Liver (tissue), 9 donors: ENCODE data around the gene FPR1. TPM values are rescaled to one million over a fixed set of nuclear protein-coding genes. Genes with fewer than 3 reads are reported as not detected.

ENCODE experiments used
- DNase-seq: peaks from one replicate; pipeline ENCODE4 v3.0.0-alpha.2; 2017; ENCODE audit warnings: low spot score
- H3K27ac ChIP-seq, 2 donors: one replicate each; pipeline ENCODE4 v1.7.0; 2013; ENCODE audit warnings: inconsistent platforms in 2 of 2, low read length in 2 of 2, control low read depth in 1 of 2, low read depth in 1 of 2, mild to moderate bottlenecking in 1 of 2
- H3K27me3 ChIP-seq, 4 donors: one replicate each; pipeline versions ENCODE4 v1.6.1 to v1.7.0; 2013; ENCODE audit warnings: low read length in 3 of 4, inconsistent platforms in 1 of 4, mild to moderate bottlenecking in 1 of 4, moderate library complexity in 1 of 4; ENCODE audit not compliant: control insufficient read depth in 4 of 4, insufficient read depth in 4 of 4
- H3K36me3 ChIP-seq, 4 donors: one replicate each; pipeline versions ENCODE4 v1.6.1 to v1.7.0; 2013; ENCODE audit warnings: low read length in 3 of 4, mild to moderate bottlenecking in 3 of 4, low read depth in 1 of 4, moderate library complexity in 1 of 4; ENCODE audit not compliant: control insufficient read depth in 4 of 4, insufficient read depth in 3 of 4
- H3K4me1 ChIP-seq, 4 donors: one replicate each; pipeline versions ENCODE4 v1.6.1 to v1.7.0; 2013; ENCODE audit warnings: low read length in 3 of 4, mild to moderate bottlenecking in 3 of 4, moderate library complexity in 1 of 4; ENCODE audit not compliant: control insufficient read depth in 4 of 4, insufficient read depth in 4 of 4
- H3K4me3 ChIP-seq, 3 donors: one replicate each; pipeline versions ENCODE4 v1.6.1 to v1.7.0; 2013; ENCODE audit warnings: low read length in 3 of 3, control low read depth in 1 of 3, low read depth in 1 of 3, mild to moderate bottlenecking in 1 of 3
- H3K9ac ChIP-seq, 2 donors: one replicate each; pipeline ENCODE4 v1.7.0; 2013; ENCODE audit warnings: low read length in 2 of 2, mild to moderate bottlenecking in 2 of 2, moderate library complexity in 2 of 2, control low read depth in 1 of 2, low read depth in 1 of 2
- H3K9me3 ChIP-seq, 4 donors: one replicate each; pipeline versions ENCODE4 v1.6.1 to v1.7.0; 2013; ENCODE audit warnings: low read length in 3 of 4; ENCODE audit not compliant: control insufficient read depth in 4 of 4
- ATF3 ChIP-seq: IDR thresholded peaks from 2 replicates; pipeline ENCODE4 v1.6.1; 2016; ENCODE audit warnings: antibody characterized with exemption
- CTCF ChIP-seq: fragments of 150-350 bp; IDR thresholded peaks from 2 replicates; pipeline ENCODE4 v1.5.1; 2017; ENCODE audit warnings: improper control_type of control experiment, low read depth, low read length; ENCODE audit not compliant: missing input control
- EGR1 ChIP-seq, 2 donors: IDR thresholded peaks; 2 replicates each; pipeline ENCODE4 v1.6.1; 2016 to 2018; ENCODE audit warnings: antibody characterized with exemption in 2 of 2, low read depth in 2 of 2
- FOXA1 ChIP-seq: IDR thresholded peaks from 2 replicates; pipeline ENCODE4 v1.6.1; 2016; ENCODE audit warnings: antibody characterized with exemption
- FOXA2 ChIP-seq: IDR thresholded peaks from 2 replicates; pipeline ENCODE4 v1.6.1; 2016; ENCODE audit warnings: antibody characterized with exemption
- GABPA ChIP-seq, 2 donors: IDR thresholded peaks in 1 of 2; conservative IDR thresholded peaks in 1 of 2; 2 replicates each; pipeline ENCODE4 v1.6.1; 2016; ENCODE audit warnings: antibody characterized with exemption in 2 of 2, mild to moderate bottlenecking in 1 of 2, moderate library complexity in 1 of 2
- HNF4A ChIP-seq, 2 donors: conservative IDR thresholded peaks; 2 replicates each; pipeline ENCODE4 v1.6.1; 2016; ENCODE audit warnings: antibody characterized with exemption in 2 of 2, mild to moderate bottlenecking in 2 of 2
- HNF4G ChIP-seq: IDR thresholded peaks from 2 replicates; pipeline ENCODE4 v1.6.1; 2016; ENCODE audit warnings: antibody characterized with exemption
- JUND ChIP-seq, 2 donors: IDR thresholded peaks; 2 replicates each; pipeline ENCODE4 v1.6.1; 2016; ENCODE audit warnings: antibody characterized with exemption in 2 of 2
- MAX ChIP-seq: IDR thresholded peaks from 2 replicates; pipeline ENCODE4 v1.6.1; 2016; ENCODE audit warnings: antibody characterized with exemption
- REST ChIP-seq: IDR thresholded peaks from 2 replicates; pipeline ENCODE4 v1.6.1; 2016; ENCODE audit warnings: antibody characterized with exemption, mild to moderate bottlenecking
- RXRA ChIP-seq, 2 donors: IDR thresholded peaks; 2 replicates each; pipeline ENCODE4 v1.6.1; 2017 to 2018; ENCODE audit warnings: antibody characterized with exemption in 2 of 2, mild to moderate bottlenecking in 1 of 2
- SP1 ChIP-seq: IDR thresholded peaks from 2 replicates; pipeline ENCODE4 v1.6.1; 2018; ENCODE audit warnings: antibody characterized with exemption, mild to moderate bottlenecking
- TAF1 ChIP-seq: conservative IDR thresholded peaks from 2 replicates; pipeline ENCODE4 v1.6.1; 2016; ENCODE audit warnings: antibody characterized with exemption, mild to moderate bottlenecking
- YY1 ChIP-seq: IDR thresholded peaks from 2 replicates; pipeline ENCODE4 v1.6.1; 2016; ENCODE audit warnings: antibody characterized with exemption, mild to moderate bottlenecking
- ZBTB33 ChIP-seq: IDR thresholded peaks from 2 replicates; pipeline ENCODE4 v1.6.1; 2016; ENCODE audit warnings: antibody characterized with exemption
- WGBS: extraction: QIAGEN DNeasy Blood & Tissue Kit; methylation state at CpG from one replicate; pipeline ENCODE4 v1.1.7; 2013; 5-methylcytosine and 5-hydroxymethylcytosine counted together
- polyA plus RNA-seq, 2 donors: library from polyadenylated mRNA; stranded (reverse) in 1 of 2; unstranded in 1 of 2; fragments of 200-250 nt in 1 of 2; fragments of >200 nt in 1 of 2; fragmentation: Nextera tagmentation in 1 of 2; extraction: Ambion mirVana in 1 of 2; gene quantifications; one replicate each; pipeline versions ENCODE4 v1.2.1 to v1.2.3, GENCODE V29; 2013 to 2015
- total RNA-seq, 2 donors: library from RNA; depleted of rRNA; stranded (reverse); fragments of >200 nt; gene quantifications; one replicate each; pipeline ENCODE4 v1.2.3, GENCODE V29; 2014
- donor health status: healthy.
- donor health status: healthy.
- donor health status: healthy.
- donor health status: healthy.
- donor health status: healthy.

The FPR1 gene
- total and polyA plus RNA-seq, 4 donors: 2.7 to 17.0 (median 8.1) TPM

- TF ChIP-seq FOXA1 (no peak), FOXA2 (no peak), EGR1 (IDR thresholded peaks at IDR 0.05; ENCODE audit: low read depth in 2 of 2) (no peak), YY1 (no peak), HNF4A (conservative IDR thresholded peaks at IDR 0.05) (no peak), TAF1 (no peak), HNF4G (no peak), MAX (no peak), JUND (IDR thresholded peaks at IDR 0.05) (no peak), ZBTB33 (no peak), REST (no peak), CTCF (no peak)
- peaks cover 0 to 4% (median 2%) of the 10 kb centered on the region in 4 donors for H3K4me1 ChIP-seq
- H3K36me3 ChIP-seq: no peaks in the 10 kb centered on the region
Measured at GRCh38 chr19:51706296-51706695, 45.4 kb downstream of the FPR1 start.

GRCh38 chr19:51704626-51705025 is 47.1 kb downstream of the FPR1 start:
- no peak for DNase-seq
- H3K27me3 ChIP-seq: no peaks in the 10 kb centered on the region
- peak overlapping the region; percentile 66 to 75 (median 69) for H3K4me3 ChIP-seq
- H3K9me3 ChIP-seq: peaks cover 0 to 4% (median 0%) of the 10 kb centered on the region in 4 donors
- 34% methylated on average over 4 of the region's 4 CpGs for WGBS
- peaks cover 0 to 4% (median 2%) of the 10 kb centered on the region in 4 donors for H3K4me1 ChIP-seq
- TF ChIP-seq SP1 (no peak), YY1 (no peak), EGR1 (IDR thresholded peaks at IDR 0.05; ENCODE audit: low read depth in 2 of 2) (no peak), MAX (no peak), ATF3 (no peak), GABPA (IDR thresholded peaks at IDR 0.05 in 1 of 2, conservative IDR thresholded peaks at IDR 0.05 in 1 of 2) (no peak), RXRA (IDR thresholded peaks at IDR 0.05) (no peak), HNF4A (conservative IDR thresholded peaks at IDR 0.05) (no peak)
- H3K36me3 ChIP-seq: no peaks in the 10 kb centered on the region
- H3K9ac ChIP-seq: peak overlapping the region; percentile 75 to 86
- H3K27ac ChIP-seq: peak overlapping the region; percentile 64 to 82

More at GRCh38 chr19:51706296-51706695, 45.4 kb downstream of the FPR1 start:
- H3K9ac ChIP-seq: no peak overlapping the region
- peaks cover 0 to 3% (median 0%) of the 10 kb centered on the region in 4 donors for H3K9me3 ChIP-seq
- no peaks in the 10 kb centered on the region for H3K27me3 ChIP-seq
- no peak overlapping the region for H3K27ac ChIP-seq
- WGBS: 99% methylated on average over 4 of the region's 4 CpGs
- no peak for DNase-seq
- no peak overlapping the region for H3K4me3 ChIP-seq
